Right lung (tissue), 10 donors: ENCODE measurements around the gene NMB. TPM values are rescaled to one million over a fixed set of nuclear protein-coding genes. Genes with fewer than 3 reads are reported as not detected.
"Not testable (repeated sequence)": the region's sequence is repeated elsewhere in the genome, so short reads cannot be mapped to it uniquely, and the experiment has no call there.

Experiments used
- DNase-seq, 2 donors: peaks; one replicate each; pipeline ENCODE4 v3.0.0-alpha.2; 2013
- long read RNA-seq, 8 donors: transcript quantifications; one replicate each; lab custom pipeline, GENCODE V29; 2026
- polyA plus RNA-seq, 5 donors: library from polyadenylated mRNA; unstranded; fragments of 120-200 nt; gene quantifications; one replicate each; pipeline versions ENCODE4 v1.2.1 to v1.2.3, GENCODE V29; 2013; ENCODE audit warnings: inconsistent platforms in 1 of 5, low replicate concordance in 1 of 5; ENCODE audit not compliant: insufficient read length in 5 of 5, insufficient read depth in 1 of 5

Gene NMB, protein sequence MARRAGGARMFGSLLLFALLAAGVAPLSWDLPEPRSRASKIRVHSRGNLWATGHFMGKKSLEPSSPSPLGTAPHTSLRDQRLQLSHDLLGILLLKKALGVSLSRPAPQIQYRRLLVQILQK
- polyA plus RNA-seq = 1 to 10 TPM; 2.8 to 6.0 (median 3.8) TPM
- long read RNA-seq, donor 1, transcript NMB-201 (3 exons, 1,007 nt) = major isoform, 6 of 7 reads
- long read RNA-seq, donor 1, partial matches to known transcripts = 0 of 7 reads
- long read RNA-seq, donor 1, other reads (novel, unspliced or antisense) = 0 of 7 reads
- long read RNA-seq, donor 2, partial matches to known transcripts = 0 of 4 reads
- long read RNA-seq, donor 2, other reads (novel, unspliced or antisense) = 0 of 4 reads
- long read RNA-seq, donor 3, partial matches to known transcripts = 0 of 4 reads
- long read RNA-seq, donor 3, other reads (novel, unspliced or antisense) = 0 of 4 reads
- long read RNA-seq, donor 4, transcript NMB-201 (3 exons, 1,007 nt) = major isoform, 6 of 7 reads
- long read RNA-seq, donor 4, partial matches to known transcripts = 0 of 7 reads
- long read RNA-seq, donor 4, other reads (novel, unspliced or antisense) = 0 of 7 reads
- long read RNA-seq, donor 5, transcript NMB-201 (3 exons, 1,007 nt) = major isoform, 6 of 6 reads
- long read RNA-seq, donor 5, partial matches to known transcripts = 0 of 6 reads
- long read RNA-seq, donor 5, other reads (novel, unspliced or antisense) = 0 of 6 reads
- long read RNA-seq, donor 6, transcript NMB-201 (3 exons, 1,007 nt) = major isoform, 8 of 15 reads
- long read RNA-seq, donor 6, partial matches to known transcripts = 6 of 15 reads
- long read RNA-seq, donor 6, other reads (novel, unspliced or antisense) = 0 of 15 reads
- long read RNA-seq, donor 7, partial matches to known transcripts = 0 of 3 reads
- long read RNA-seq, donor 7, other reads (novel, unspliced or antisense) = 0 of 3 reads
- long read RNA-seq, donor 8 = 0 reads

DNA sequence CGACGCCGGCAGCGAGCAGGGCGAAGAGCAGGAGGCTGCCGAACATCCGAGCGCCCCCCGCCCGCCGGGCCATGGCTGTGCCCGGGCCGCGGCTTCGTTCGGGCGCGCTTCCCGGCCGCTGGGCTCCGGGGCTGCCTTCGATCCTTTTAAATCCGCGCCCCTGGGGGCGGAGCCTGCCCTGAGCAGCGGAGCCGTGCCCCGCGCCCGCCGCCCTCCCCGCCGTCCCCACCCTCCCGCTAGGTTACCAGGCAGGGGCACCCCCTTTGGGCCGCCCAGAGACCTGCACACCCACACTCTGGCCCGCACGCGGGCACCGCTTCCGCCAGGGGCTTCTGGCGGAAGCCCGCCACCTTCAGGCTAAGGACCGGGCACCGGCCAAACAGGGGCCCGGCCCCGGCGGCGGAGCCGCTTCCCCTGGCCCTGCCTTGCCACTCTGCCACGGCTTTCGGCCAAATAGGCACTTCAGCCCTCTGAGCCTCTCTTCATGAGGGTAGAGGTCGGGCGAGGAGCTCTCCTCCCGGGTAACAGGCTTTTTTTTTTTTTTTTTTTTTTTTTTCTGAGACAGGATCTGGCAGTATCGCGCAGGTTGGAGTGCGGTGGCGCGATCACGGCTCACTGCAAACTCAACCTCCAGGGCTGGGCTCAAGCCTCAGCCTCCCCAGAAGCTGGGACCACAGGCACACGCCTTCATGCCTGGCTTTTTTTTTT is at the start of gene NMB:
TSS of gene NMB (minus strand) at position 120 of the 708 bp plus-strand sequence. CDS start at position 73, 47 bp downstream.
- DNase-seq = peak; percentile 77 to 83

GRCh38 chr15:84703808-84704207 is 45.8 kb upstream of the NMB start:
- no peak for DNase-seq

DNA sequence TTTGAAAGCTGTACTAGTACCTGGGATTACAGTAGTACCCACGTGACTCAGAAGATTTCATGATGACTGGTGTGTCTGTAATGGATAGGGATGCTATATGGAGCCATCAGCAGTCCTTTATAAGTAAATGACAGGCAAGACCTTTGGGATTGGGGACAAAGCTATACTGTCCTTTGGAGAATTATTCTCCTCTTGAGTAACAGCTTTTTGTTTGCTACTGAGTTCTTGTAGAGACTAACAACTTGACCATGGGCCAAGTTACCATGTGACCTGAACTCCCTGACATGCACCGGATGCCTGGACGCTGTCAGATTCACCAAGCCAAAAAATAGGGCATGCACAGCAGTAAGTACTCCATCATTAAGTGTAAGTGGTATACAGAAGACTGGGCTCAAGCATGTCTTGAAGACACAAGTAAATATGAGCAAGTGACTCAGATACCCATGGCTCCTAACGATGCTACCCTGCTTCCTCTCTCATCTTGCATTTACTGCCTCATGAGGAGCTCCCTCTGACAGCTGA is 45.0 kb upstream of the NMB start:
- peak; percentile 67 to 70 for DNase-seq

GRCh38 chr15:84699538-84700191 is 41.7 kb upstream of the NMB start:
- DNase-seq = no peak

DNA sequence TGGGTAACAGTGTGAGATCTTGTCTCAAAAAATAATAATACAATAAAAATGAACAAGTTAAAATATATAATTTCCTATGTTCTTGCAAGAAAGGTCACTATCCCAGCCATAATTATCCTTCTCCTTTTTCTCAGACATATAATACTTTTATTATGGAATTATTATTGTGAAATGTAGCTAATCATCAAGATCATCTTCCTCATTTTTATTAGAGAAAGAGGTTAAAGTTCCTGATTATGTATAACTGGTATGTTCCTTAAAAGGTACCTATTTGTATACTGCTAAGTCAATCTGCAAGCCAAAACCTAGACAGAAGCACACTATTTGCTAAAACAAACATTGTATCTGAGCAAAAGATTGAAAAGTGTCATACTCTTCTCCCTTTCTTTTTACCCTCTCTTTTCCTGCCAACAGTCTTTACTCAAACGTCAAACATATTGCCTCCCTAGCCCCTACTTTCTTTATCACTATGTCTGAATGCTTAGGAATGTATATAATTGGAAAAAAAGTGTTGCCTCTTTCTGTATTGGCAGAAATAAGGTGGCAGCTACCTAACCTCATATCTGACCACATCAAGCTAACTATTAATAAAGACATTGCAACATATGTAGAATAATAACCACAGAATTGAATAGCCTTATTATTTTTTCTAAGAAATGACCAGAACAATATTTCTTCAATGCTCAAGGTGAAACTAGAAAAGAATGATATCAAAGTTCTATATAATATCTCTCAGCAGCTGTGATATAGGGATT is 39.4 kb upstream of the NMB start:
- DNase-seq = no peak

DNA sequence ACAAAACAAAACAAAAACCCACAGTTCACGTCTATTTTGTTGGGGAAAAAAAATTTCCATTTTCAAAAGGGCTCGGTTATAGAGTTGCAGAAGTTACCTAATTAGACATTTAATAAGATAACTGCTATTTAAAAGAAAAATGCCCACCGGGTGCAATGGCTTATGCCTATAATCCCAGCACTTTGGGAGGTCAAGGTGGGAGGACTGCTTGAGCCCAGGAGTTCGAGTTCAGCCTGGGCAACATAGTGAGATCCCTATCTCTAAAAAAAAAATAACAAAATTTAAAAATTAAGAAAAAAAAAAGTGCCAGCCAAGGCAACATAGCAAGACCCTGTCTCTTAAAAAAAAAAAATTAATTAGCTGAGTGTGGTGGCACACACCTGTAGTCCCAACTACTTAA is 38.8 kb upstream of the NMB start:
- DNase-seq = no peak

DNA sequence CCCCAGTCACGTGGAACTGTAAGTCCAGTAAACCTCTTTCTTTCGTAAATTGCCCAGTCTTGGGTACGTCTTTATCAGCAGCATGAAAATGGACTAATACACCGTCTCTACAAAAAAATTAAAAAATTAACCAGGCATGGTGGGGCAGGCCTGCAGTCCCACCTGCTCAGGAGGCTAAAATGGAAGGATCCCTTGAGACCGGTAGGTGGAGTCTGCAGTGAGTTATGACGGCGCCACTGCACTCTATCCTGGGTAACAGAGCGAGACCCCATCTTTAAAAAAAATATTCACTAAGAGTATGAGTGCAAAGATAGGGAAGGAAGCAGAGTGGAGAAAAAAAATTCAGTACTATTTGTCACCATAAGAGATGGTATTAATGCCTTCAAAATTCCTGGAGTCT is 32.3 kb upstream of the NMB start:
- no peak for DNase-seq

GRCh38 chr15:84689858-84690257 is 31.9 kb upstream of the NMB start:
- DNase-seq = no peak

DNA sequence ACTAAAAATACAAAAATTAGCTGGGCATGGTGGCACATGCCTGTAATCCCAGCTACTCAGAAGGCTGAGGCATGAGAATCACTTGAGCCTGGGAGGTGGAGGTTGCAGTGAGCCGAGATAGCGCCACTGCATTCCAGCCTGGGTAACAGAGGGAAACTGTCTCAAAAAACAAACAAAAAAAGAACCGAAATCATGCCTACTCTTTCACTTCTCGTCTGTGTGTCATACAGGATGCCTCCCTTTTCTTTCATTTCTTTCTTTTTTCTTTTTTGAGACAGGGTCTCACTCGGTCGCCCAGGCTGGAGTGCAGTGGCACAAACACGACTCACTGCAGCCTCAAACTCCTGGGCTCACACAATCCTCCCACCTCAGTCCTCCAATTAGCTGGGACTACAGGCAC is 28.4 kb upstream of the NMB start:
- DNase-seq = not testable (repeated sequence)

DNA sequence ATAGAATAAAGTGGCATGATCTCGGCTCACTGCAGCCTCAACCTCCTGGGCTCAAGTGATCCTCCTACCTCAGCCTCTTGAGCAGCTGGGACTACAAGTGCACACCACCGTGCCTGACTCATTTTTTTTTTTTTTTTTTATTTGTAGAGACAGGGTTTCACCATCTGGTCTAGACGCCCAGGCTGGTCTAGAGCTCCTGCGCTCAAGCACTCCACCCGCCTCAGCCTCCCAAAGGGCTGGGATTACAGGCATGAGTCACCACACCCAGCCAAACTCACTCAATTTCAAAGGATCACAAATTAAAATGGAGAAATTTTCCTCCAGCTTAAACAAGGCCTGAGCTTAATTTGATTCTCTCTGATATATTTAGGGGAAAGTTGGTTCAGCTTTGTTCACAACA is 27.3 kb upstream of the NMB start:
- no peak for DNase-seq

DNA sequence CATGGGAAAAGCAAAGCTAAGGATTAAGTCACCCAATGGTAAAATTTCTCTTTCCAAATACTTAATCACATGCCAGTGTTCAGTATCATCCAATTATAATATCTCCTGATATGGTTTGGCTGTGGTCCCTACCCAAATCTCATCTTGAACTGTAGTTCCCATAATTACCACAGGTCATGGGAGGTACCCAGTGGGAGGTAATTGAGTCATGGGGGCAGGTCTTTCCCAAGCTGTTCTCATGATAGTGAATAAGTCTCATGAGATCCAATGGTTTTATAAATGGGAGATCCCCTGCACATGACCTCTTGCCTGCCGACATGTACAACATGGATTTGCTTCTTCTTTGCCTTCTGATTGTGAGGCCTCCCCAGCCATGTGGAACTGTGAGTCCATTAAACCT is 26.1 kb upstream of the NMB start:
- no peak for DNase-seq

DNA sequence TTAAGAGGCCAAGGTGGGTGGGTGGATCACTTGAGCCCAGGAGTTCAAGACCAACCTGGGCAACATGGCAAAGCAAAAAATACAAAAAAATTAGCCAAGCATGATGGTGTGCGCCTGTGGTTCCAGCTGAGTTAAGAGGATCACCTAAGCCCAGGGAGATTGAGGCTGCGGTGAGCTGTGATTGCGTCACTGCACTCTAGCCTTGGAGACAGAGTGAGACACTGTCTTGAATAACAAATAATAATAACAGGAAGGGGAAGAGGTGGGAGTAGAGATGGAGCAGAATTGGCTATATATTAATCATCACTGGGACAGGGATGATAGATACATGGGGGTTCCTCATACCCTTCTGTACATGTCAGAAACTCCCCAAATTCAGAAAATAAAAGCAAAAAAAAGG is 23.8 kb upstream of the NMB start:
- DNase-seq = no peak

GRCh38 chr15:84671211-84671610 is 13.2 kb upstream of the NMB start:
- DNase-seq = no peak

DNA sequence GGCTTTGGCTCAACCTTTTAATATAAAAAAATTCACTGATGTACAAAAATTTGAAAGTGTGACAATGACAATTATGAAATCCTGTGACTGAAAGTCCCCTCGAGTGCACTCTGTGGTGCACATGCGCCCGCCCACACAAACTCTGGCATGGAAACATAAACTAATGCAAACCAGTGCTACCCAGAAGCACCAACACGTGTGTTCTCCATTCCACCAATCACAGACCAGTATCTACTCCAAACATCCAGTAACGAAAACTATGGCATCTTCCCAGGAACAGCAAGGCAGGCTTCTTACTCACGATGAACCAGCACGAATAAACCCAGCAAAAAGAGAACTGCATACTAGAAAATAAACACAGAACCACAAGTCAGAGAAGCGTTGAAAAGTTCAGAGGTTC is 11.7 kb upstream of the NMB start:
- no peak for DNase-seq

GRCh38 chr15:84668221-84668982 is 10.4 kb upstream of the NMB start:
- no peak for DNase-seq

DNA sequence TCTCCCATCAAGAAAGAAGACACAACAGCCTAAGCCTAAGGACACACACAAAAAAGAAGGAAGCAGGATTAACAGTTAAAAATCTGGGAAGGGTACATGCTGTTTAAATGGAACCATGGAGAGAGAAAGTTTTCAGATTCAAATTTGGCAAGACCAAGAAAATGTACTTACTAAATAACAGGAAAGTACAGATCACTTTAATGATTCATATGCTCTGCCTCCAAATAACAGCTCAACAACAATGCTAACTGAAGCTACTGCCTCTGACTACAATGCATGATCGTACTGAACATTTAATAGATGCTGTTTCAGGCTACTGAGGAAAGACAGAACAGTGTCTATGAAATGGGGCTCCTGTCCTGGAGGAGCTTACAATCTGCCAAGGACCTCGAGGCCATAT is 8.4 kb upstream of the NMB start:
- DNase-seq = no peak

- DNase-seq = no peak
These were observed 3.0 kb upstream of the NMB start for GRCh38 chr15:84661001-84661400.

DNA sequence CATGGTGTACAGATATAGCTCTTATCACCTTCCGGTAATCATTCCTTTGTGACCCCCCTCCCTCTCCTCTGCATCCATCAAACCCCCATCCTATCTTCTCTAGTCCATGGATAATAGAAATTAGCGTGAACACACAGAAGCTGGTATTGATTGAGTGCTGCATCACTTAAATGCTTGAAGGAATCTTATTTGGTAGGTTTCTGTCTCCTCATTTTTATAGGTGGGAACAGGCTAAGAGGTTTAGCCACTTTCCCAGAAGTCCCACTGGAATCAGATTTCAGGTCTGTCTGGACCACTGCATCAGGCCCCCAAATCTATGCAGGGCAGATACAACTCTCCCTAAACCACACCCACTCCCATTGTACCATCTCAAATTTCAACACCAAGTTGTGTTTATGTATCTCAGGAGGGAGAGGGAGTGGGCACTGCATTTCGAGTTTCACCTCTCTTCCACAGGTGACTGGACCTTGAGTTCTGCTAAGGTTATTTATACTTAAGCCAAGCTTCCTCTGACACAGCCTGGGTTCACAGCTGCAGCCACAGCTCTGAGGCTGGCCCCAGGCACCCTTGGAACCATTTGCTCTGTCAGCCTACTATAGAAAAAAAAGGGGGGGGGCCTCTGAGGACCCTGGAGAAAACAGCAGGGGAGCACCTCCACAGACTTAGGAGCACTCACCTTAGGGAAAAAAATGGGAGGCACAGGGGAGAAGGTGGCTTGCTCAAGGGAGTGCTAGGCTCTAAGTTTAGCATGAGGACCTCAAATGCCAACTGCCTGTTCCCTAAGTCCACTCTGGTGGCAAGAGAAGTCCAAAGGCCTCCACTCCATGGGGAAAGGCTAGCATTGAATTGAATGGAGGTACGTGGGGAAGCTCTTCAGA is 2.1 kb upstream of the NMB start:
- DNase-seq = no peak
